HUES6 (cell line): ENCODE measurements around the gene ADCY1.

ENCODE experiments used
- H3K27ac ChIP-seq: 2 replicates; pipeline ENCODE4 v1.7.0; 2013; ENCODE audit warnings: low read depth, mild to moderate bottlenecking, low read length, inconsistent platforms
- H3K27me3 ChIP-seq: 2 replicates; pipeline ENCODE4 v1.6.1; 2013; ENCODE audit warnings: low read length; ENCODE audit not compliant: control insufficient read depth, insufficient read depth
- H3K36me3 ChIP-seq: 2 replicates; pipeline ENCODE4 v1.6.1; 2013; ENCODE audit warnings: low read length; ENCODE audit not compliant: control insufficient read depth, insufficient read depth
- H3K4me1 ChIP-seq: 2 replicates; pipeline ENCODE4 v1.6.1; 2013; ENCODE audit warnings: low read length; ENCODE audit not compliant: control insufficient read depth, insufficient read depth
- H3K4me3 ChIP-seq: 2 replicates; pipeline ENCODE4 v1.5.1; 2013; ENCODE audit warnings: low read depth, low read length
- H3K9ac ChIP-seq: one replicate; pipeline ENCODE4 v1.6.1; 2013; ENCODE audit warnings: mild to moderate bottlenecking, low read length
- H3K9me3 ChIP-seq: 2 replicates; pipeline ENCODE4 v1.6.1; 2013; ENCODE audit warnings: low read depth, low read length; ENCODE audit not compliant: control insufficient read depth, insufficient read depth

ADCY1 gene

DNA sequence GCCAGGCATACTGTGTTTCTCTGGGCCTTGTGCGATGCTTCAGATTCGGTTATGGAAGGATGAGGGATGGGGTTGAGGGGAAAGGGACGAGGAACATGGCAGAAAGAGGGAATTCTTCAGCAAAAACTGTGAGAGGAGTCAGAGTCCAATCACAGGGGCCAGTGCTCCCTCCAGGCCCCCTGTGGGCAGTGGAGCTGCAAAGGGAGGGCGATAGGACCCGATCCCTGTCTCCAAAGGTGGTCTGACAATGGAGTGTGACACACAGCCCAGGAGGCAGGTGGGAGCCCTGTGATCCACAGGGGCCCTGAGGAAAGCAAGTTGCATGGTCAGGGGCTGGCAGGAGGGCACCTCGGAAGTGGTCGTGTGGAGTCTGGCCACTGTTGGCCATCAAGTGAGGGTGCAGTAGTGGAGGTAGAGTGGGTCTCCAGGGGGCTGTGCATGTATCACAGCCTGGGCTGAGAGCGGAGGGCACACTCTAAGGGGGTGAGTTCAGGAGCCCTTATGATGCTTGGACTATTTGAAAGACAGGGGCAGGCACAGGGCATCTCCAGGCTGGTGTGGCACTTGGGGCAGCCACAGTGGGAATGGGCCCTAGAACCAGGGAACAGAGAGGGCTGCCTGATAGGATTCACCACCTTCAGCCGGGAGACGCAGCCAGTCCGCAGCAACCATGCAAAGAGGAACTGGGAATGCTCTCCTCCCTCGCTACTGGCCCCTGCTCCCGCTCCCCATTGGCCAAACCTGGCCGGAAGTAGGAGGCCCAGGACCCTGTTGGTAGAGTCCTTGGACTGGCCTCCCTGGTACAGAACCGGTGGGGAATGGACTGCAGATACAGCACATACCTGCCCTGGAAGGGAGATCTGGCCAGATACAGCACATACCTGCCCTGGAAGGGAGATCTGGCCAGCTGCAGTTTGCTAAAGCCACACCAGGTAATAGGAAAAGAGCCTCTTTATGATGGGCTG, 115.9 kb downstream of the ADCY1 start:
- Histone ChIP-seq H3K27me3 (no peaks in the 10 kb centered on the region), H3K4me1 (no peaks in the 10 kb centered on the region; the same call in 1 of the 2 replicates), H3K27ac (no peak overlapping the region), H3K9me3 (no peaks in the 10 kb centered on the region), H3K4me3 (no peak overlapping the region), H3K36me3 (peaks cover 8% of the 10 kb centered on the region; the same call in 1 of the 2 replicates), H3K9ac (no peak overlapping the region)

DNA sequence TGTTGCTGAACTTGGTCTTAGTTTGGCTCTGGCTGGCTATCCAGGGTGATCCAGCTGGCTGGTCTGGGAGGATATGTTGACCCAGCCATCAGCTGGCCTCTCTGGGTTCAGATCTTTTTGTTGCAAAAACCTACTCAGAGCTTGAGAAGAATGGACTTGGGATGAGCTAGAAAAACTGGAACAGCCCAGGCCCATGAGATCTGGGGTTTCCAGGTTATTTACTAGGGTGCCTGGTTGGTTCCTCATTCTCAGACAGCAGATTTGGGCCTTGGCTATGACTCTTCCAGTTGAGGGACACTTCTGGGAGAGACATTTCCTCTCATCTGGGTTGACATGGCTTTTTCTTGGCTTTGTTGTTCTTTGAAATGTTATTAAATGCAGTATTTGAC, 116.6 kb downstream of the ADCY1 start:
- H3K36me3 ChIP-seq: peaks cover 8% of the 10 kb centered on the region; the same call in 1 of the 2 replicates

DNA sequence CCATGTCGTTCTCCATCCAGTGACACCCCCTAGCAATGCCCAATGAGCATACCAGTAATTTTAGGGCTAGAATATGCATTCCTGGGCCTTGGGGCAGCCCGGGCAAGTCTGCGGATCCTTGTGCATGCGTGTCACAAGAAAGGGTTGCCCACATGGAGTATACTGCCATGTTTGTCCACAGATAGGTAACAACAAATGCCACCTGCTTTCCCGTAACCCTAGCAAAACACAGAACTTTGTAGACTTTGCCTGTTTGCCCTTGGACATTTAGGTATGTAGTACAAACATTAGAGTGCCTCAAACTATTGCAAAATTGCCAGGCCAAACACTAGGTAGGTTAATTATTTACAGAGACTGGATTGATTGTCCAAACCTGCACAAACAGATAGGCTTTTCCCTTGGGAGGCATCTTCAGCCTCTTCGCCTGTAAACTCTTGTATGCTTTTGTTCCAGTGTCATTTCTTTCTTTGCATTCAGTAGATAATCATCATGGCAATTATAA, 117.0 kb downstream of the ADCY1 start:
- Histone ChIP-seq H3K9ac (no peak overlapping the region), H3K36me3 (peaks cover 8% of the 10 kb centered on the region; the same call in 1 of the 2 replicates), H3K27ac (no peak overlapping the region), H3K27me3 (no peaks in the 10 kb centered on the region), H3K9me3 (no peaks in the 10 kb centered on the region), H3K4me3 (no peak overlapping the region), H3K4me1 (no peaks in the 10 kb centered on the region; the same call in 1 of the 2 replicates)

More for the DNA sequence above, 116.6 kb downstream of the ADCY1 start:
- H3K9me3 ChIP-seq: no peaks in the 10 kb centered on the region
- no peaks in the 10 kb centered on the region for H3K27me3 ChIP-seq
- no peaks in the 10 kb centered on the region; the same call in 1 of the 2 replicates for H3K4me1 ChIP-seq
- H3K4me3 ChIP-seq: no peak overlapping the region
- no peak overlapping the region for H3K27ac ChIP-seq
- no peak overlapping the region for H3K9ac ChIP-seq

DNA sequence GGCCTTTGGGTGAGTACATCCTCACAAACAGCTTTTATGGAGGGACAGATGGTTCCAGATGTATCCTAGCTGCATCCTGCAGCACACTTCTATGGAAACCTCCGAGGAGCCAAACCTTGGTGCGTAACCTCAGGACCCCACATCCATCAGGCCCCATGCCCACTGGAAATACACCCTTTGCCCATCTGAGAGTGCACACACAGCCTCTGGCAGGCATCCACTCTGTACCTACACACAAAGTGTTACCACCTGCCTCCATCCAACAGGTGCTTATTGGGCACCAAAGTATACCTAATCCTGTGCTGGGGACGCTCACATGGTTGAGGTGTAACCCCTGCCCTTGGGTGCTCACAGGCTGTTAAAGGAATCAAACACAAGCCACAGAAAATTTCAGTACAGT, 117.9 kb downstream of the ADCY1 start:
- no peaks in the 10 kb centered on the region for H3K27me3 ChIP-seq
- no peak overlapping the region for H3K27ac ChIP-seq
- H3K9ac ChIP-seq: no peak overlapping the region
- no peaks in the 10 kb centered on the region for H3K9me3 ChIP-seq
- no peak overlapping the region for H3K4me3 ChIP-seq
- H3K4me1 ChIP-seq: no peaks in the 10 kb centered on the region; the same call in 1 of the 2 replicates
- peaks cover 6% of the 10 kb centered on the region; the same call in 1 of the 2 replicates for H3K36me3 ChIP-seq

DNA sequence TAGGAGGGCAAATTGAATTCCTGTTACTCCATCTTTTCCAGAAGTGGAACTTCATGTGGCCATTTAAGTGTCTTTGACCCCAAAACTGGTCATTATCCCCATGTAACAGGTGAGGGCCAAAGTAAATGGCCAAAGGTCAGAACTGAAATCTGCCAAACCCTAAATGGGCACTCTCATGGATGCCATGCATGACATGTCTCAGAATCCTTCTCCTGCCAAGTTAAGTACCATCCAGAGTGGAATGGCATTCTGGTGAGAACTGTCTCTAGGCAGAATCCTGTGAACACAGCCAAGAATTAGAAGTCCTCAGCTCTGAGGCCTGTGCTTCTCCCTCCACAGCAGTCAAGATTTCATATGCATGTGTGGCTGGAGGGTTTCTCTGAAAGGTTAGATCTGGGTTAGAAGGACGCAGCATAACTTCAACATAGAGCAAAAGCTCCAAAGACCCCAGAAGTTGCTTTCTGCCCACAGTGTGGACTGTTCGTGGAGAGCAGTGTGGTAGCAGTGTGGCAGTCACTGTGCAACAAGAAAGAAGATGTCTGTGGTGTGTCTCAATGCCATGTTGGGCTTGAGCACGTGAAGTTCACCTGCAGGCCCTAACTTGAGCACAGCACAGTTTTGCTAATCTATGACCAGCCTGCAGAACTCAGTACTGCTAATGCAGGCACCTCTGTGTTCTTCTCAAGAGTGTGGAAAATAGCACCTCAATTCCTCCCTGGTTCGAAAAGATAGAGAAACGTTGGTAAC, 121.3 kb downstream of the ADCY1 start:
- Histone ChIP-seq H3K4me1 (no peaks in the 10 kb centered on the region), H3K4me3 (no peak overlapping the region), H3K9ac (no peak overlapping the region), H3K9me3 (no peaks in the 10 kb centered on the region), H3K27ac (no peak overlapping the region), H3K36me3 (peaks cover 6% of the 10 kb centered on the region; the same call in 1 of the 2 replicates), H3K27me3 (no peaks in the 10 kb centered on the region)

DNA sequence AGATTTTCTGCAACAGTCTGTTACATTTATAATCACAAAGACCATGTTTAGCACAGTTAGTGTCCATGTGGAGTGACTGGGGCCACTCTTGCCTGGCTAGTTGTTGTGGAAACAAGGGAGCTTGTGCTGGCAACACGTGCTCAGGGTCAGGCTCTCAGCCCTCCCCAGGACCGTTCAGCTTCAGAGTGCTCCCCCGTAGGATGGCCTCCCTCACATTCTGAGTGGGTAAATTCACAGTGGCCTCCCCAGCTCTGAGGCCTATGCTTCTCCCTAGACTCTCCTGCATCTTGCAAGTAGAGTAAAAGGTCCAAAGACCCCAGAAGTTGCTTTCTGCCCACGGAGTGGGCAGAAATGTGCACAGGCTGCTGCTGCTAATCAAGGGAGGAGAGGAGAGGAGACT, 122.3 kb downstream of the ADCY1 start:
- Histone ChIP-seq H3K4me1 (no peaks in the 10 kb centered on the region), H3K36me3 (peaks cover 6% of the 10 kb centered on the region; the same call in 1 of the 2 replicates), H3K27ac (no peak overlapping the region), H3K4me3 (no peak overlapping the region), H3K9ac (no peak overlapping the region), H3K9me3 (no peaks in the 10 kb centered on the region), H3K27me3 (no peaks in the 10 kb centered on the region)

DNA sequence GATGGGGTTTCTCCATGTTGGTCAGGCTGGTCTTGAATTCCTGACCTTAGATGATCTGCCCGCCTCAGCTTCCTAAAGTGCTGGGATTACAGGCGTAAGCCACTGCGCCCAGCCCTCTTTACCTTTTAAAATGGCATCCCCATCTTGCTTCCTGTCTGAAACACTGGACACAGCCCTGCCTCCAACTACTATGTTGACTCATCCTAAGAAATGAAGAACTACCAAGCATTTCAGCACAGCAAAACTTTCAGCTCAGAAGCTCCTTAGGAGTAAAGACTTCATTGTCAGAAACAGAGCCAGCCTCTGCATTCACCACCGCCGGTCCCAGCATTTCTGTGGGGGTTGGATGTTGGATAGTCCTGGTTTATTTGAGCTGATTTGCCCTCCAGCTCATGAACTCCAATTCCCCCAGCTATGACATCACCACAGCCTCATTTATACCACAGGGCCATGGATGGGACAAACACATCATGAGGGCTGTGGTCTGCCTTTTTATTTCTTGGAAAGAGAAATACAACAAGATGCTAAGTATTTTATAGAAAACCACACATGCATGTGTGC, 123.5 kb downstream of the ADCY1 start:
- H3K4me1 ChIP-seq: no peaks in the 10 kb centered on the region
- no peak overlapping the region for H3K4me3 ChIP-seq
- H3K36me3 ChIP-seq: no peaks in the 10 kb centered on the region
- H3K27me3 ChIP-seq: no peaks in the 10 kb centered on the region
- no peak overlapping the region for H3K27ac ChIP-seq
- no peaks in the 10 kb centered on the region for H3K9me3 ChIP-seq
- H3K9ac ChIP-seq: no peak overlapping the region

DNA sequence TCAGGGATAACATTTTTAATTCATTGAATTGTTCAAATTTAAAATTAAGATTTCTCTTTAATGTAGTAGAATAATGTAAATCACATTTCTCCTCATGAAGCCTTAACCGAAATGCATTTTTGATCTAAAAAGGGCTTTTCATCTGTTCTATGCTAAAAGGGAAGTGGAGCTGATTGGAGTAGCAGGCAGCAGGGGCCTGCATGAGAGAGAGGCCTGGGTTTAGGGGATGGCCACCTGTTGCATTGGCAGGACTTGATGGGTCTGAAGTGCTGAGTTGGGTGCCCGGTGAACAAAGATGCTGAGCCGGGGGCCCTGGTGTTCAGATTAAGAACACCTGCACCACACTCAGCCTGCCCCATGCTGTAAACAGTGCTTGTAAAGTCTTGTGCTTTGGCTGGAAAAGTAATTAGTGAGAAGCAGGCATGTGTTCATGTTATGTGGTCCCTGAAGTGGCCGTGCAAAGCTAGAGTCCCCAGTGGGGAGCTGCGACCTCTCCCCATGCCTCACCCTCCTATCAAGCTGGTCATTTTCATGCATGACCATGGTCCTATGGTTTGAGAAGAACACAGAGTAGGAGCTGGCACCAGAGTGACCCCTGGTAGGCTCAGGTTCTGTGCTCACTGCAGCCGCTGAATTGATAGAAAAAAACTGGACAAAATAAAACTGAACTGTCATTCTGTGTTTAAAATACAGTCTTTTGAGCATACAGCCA, 124.3 kb downstream of the ADCY1 start:
- no peak overlapping the region for H3K9ac ChIP-seq
- no peak overlapping the region for H3K4me3 ChIP-seq
- no peaks in the 10 kb centered on the region for H3K36me3 ChIP-seq
- H3K27ac ChIP-seq: no peak overlapping the region
- no peaks in the 10 kb centered on the region for H3K4me1 ChIP-seq
- H3K9me3 ChIP-seq: no peaks in the 10 kb centered on the region
- no peaks in the 10 kb centered on the region for H3K27me3 ChIP-seq

DNA sequence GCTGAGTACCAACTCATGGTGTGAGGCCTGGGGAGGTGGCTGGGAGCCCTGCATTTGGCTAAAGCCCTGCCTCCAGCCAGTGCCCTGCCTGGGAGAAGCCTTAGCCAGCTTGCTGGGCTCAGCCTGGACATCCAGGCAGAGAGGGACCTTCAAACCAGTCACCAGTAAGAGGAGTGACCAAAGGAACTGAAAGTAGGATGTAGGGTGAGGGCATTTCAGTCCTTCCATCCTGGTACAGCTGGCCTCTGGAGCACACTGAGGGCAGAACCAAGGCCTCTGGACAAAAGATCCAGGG, 124.8 kb downstream of the ADCY1 start:
- no peak overlapping the region for H3K9ac ChIP-seq
- no peak overlapping the region for H3K27ac ChIP-seq
- no peaks in the 10 kb centered on the region for H3K27me3 ChIP-seq
- H3K9me3 ChIP-seq: no peaks in the 10 kb centered on the region
- H3K4me3 ChIP-seq: no peak overlapping the region
- no peaks in the 10 kb centered on the region for H3K4me1 ChIP-seq
- H3K36me3 ChIP-seq: no peaks in the 10 kb centered on the region

DNA sequence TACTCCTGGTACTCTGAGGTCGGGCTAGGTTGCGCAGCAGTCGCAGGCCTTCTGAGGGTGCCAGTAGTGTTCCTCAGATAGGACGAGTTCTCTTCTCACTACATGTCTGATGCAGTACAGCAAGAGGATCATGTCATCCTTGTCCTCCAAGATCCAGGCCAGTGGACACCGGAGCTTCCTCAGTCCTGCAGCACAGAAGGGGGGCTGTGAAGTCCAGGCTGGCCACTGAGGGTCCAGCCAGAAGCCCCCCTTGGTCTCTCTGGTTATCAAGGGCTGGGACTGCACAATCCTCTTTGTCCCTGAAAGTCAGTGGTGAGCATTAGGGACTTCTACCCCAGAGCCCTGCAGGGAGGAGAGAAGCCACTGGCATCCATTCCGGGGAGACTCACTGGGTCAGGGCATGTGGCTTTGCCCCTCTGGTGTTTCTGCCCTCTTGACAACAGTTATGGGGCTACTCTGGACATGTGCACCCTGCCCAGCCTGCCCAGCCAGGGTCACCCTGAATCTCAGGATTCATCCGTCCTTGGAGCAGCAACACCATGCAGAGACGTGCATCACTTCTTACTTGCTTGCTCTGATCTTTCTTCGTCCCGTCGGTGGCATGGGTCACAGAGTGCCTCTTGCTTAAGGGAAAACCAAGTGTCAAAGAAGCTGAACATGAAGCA, 125.7 kb downstream of the ADCY1 start:
- H3K4me3 ChIP-seq: no peak overlapping the region
- no peak overlapping the region for H3K9ac ChIP-seq
- no peaks in the 10 kb centered on the region for H3K27me3 ChIP-seq
- no peaks in the 10 kb centered on the region for H3K4me1 ChIP-seq
- no peaks in the 10 kb centered on the region for H3K36me3 ChIP-seq
- no peaks in the 10 kb centered on the region for H3K9me3 ChIP-seq
- H3K27ac ChIP-seq: no peak overlapping the region
